OCI-LY1 (cell line): Measurements from ENCODE around the gene EEFSEC.

Experiments
- H2AFZ ChIP-seq: fragments of 200-600 bp; sonication (generic), shearing (Covaris generic); 2 replicates; pipeline ENCODE4 v1.6.0; 2014; ENCODE audit warnings: antibody characterized with exemption, mild to moderate bottlenecking, low read length
- H3F3A ChIP-seq: fragments of 200-600 bp; sonication (generic), shearing (Covaris generic); 2 replicates; pipeline ENCODE4 v1.6.0; 2014; ENCODE audit warnings: mild to moderate bottlenecking, antibody characterized with exemption, low read length, moderate library complexity; ENCODE audit not compliant: insufficient read depth
- H3K27ac ChIP-seq: fragments of 200-600 bp; sonication (generic); 2 replicates; pipeline ENCODE4 v1.5.1; 2014; ENCODE audit warnings: low read length, mixed run types, mild to moderate bottlenecking, low read depth; ENCODE audit not compliant: poor library complexity, severe bottlenecking
- H3K27me3 ChIP-seq: fragments of 200-600 bp; sonication (generic); 2 replicates; pipeline ENCODE4 v1.6.0; 2014; ENCODE audit warnings: antibody characterized with exemption, mild to moderate bottlenecking, low read length, moderate library complexity; ENCODE audit not compliant: insufficient read depth
- H3K36me3 ChIP-seq: fragments of 200-600 bp; sonication (generic); 2 replicates; pipeline ENCODE4 v1.6.1; 2014; ENCODE audit warnings: mild to moderate bottlenecking, antibody characterized with exemption, low read length, moderate library complexity, mixed read lengths; ENCODE audit not compliant: insufficient read depth
- H3K4me1 ChIP-seq: fragments of 200-600 bp; sonication (generic); 2 replicates; pipeline ENCODE4 v1.5.1; 2014; ENCODE audit warnings: mild to moderate bottlenecking, low read length, moderate library complexity; ENCODE audit not compliant: insufficient read depth, severe bottlenecking
- H3K4me2 ChIP-seq: fragments of 200-600 bp; sonication (generic), shearing (Covaris generic); 2 replicates; pipeline ENCODE4 v1.6.1; 2014; ENCODE audit warnings: low read length
- H3K4me3 ChIP-seq: fragments of 200-600 bp; sonication (generic); 2 replicates; pipeline ENCODE4 v1.5.1; 2014; ENCODE audit warnings: low read length, low read depth, mild to moderate bottlenecking, mixed read lengths; ENCODE audit not compliant: poor library complexity, severe bottlenecking
- H3K79me2 ChIP-seq: fragments of 200-600 bp; shearing (Covaris generic); 2 replicates; pipeline ENCODE4 v1.6.1; 2016; ENCODE audit warnings: mixed run types, low read length, mixed read lengths; ENCODE audit not compliant: insufficient read depth
- H3K9ac ChIP-seq: fragments of 200-600 bp; sonication (generic), shearing (Covaris generic); 2 replicates; pipeline ENCODE4 v1.6.1; 2014; ENCODE audit warnings: mild to moderate bottlenecking, low read length, mixed read lengths
- H3K9me2 ChIP-seq: fragments of 200-600 bp; sonication (generic), shearing (Covaris generic); 2 replicates; pipeline ENCODE4 v1.6.1; 2014; ENCODE audit warnings: low read depth, mild to moderate bottlenecking, low read length, mixed read lengths
- H3K9me3 ChIP-seq: fragments of 200-600 bp; shearing (Covaris generic); 2 replicates; pipeline ENCODE4 v1.6.1; 2014; ENCODE audit warnings: low read length, mixed read lengths
- H4K20me1 ChIP-seq: fragments of 200-600 bp; sonication (generic), shearing (Covaris generic); 2 replicates; pipeline ENCODE4 v1.6.0; 2016; ENCODE audit warnings: mild to moderate bottlenecking, low read length; ENCODE audit not compliant: insufficient read depth
- EZH2 ChIP-seq: fragments of 200-600 bp; sonication (generic), shearing (Covaris generic); IDR thresholded peaks from 2 replicates; pipeline ENCODE4 v1.8.0; 2017; ENCODE audit warnings: borderline replicate concordance, mixed run types, mild to moderate bottlenecking, antibody characterized with exemption, low read length, moderate library complexity, mixed read lengths
- TF ChIP-seq, protein P1 (sequence below): fragments of 200-600 bp; sonication (generic), shearing (Covaris generic); IDR thresholded peaks from 2 replicates; pipeline ENCODE4 v1.5.1; 2017; ENCODE audit warnings: mild to moderate bottlenecking, antibody characterized with exemption, low read length, moderate library complexity, mixed read lengths

EEFSEC gene

DNA sequence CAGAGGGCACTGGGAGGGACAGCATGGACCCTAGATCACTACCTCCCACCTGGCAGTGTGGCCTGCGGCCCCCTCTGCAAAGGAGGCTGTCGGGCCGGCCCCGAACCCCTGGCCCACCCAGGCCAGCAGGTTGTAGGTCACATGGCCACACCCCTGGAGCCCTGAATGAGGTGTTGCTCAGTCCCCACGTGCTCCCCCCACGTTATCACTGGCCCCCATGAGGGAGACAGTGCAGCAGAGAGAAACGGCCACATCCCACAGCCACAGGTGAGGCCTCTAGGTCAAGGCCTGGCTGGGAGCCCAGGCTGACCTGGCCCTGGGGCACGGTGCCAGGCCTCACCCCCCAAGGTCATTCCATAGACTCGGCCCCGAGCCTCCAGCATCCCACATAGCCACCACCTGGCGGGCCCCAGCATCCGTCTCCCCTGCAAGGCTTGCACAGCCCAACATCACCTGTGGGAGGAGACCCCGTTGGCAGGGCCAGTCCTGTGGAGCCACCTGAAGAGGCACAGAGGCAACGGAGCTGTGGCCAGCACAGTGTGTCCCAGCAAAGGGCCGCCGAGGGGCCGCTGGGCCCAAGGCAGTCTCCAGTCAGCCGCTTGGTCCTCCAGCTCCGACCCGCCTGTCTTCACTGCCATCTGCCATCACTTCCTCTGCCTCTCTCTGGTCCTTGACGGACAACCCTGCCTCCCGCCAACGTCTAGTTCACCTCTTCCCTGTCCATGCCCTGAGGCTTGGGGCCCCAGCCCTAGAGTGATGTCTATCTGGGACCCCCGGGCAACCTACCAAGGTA lies 260.3 kb downstream of the EEFSEC start:
- Histone ChIP-seq H3K9me3 (no peaks in the 10 kb centered on the region), H3K9ac (no peak overlapping the region), H4K20me1 (no peaks in the 10 kb centered on the region), H3K4me1 (no peaks in the 10 kb centered on the region), H3K79me2 (no peaks in the 10 kb centered on the region), H3F3A (no peaks in the 10 kb centered on the region), H2AFZ (no peak overlapping the region), H3K9me2 (no peaks in the 10 kb centered on the region), H3K27me3 (no peaks in the 10 kb centered on the region), H3K4me3 (no peak overlapping the region), H3K27ac (no peak overlapping the region), H3K4me2 (no peak overlapping the region), H3K36me3 (no peaks in the 10 kb centered on the region)
- no peak for TF ChIP-seq EZH2
- TF ChIP-seq, protein P1, sequence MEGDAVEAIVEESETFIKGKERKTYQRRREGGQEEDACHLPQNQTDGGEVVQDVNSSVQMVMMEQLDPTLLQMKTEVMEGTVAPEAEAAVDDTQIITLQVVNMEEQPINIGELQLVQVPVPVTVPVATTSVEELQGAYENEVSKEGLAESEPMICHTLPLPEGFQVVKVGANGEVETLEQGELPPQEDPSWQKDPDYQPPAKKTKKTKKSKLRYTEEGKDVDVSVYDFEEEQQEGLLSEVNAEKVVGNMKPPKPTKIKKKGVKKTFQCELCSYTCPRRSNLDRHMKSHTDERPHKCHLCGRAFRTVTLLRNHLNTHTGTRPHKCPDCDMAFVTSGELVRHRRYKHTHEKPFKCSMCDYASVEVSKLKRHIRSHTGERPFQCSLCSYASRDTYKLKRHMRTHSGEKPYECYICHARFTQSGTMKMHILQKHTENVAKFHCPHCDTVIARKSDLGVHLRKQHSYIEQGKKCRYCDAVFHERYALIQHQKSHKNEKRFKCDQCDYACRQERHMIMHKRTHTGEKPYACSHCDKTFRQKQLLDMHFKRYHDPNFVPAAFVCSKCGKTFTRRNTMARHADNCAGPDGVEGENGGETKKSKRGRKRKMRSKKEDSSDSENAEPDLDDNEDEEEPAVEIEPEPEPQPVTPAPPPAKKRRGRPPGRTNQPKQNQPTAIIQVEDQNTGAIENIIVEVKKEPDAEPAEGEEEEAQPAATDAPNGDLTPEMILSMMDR: no peak

DNA sequence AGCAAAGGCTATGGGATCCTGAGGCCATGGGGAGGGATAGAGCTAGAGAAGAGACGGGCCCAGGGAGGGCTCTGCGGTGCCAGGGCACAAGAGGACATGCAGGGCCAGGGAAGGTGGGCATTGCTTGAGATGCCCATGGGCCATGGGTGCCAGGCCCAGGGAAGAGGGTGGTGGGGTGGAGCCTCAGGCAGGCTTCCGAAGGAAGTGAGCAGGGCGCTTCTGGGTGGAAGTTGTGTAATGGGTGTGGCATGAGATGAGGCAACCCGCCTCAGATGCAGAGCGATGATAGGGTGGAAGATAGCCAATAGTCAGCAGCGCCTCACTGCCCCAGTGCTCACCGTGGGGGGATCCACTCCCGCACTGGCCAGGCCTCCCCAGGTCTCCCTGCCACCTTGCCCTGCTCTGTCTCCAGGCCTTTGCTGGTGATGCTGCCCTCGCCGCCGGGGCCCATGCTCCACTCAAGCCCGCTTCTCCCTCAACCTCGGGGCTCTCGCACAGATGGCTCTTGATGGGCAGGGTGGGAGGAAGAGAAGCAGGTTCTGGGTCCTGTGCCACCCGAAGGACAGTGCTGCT lies 262.0 kb downstream of the EEFSEC start:
- Histone ChIP-seq H3K4me1 (no peaks in the 10 kb centered on the region), H3K4me3 (no peak overlapping the region), H2AFZ (no peak overlapping the region), H3K4me2 (no peak overlapping the region), H3K79me2 (no peaks in the 10 kb centered on the region), H3K36me3 (no peaks in the 10 kb centered on the region), H3F3A (no peaks in the 10 kb centered on the region), H3K9ac (no peak overlapping the region), H3K27ac (no peak overlapping the region), H4K20me1 (no peaks in the 10 kb centered on the region), H3K27me3 (0 out of 2 replicates have a peak, but pooled peaks cover 4% of the 10 kb centered on the region), H3K9me2 (no peaks in the 10 kb centered on the region), H3K9me3 (no peaks in the 10 kb centered on the region)
- TF ChIP-seq EZH2: no peak
- TF ChIP-seq, protein P1: no peak

DNA sequence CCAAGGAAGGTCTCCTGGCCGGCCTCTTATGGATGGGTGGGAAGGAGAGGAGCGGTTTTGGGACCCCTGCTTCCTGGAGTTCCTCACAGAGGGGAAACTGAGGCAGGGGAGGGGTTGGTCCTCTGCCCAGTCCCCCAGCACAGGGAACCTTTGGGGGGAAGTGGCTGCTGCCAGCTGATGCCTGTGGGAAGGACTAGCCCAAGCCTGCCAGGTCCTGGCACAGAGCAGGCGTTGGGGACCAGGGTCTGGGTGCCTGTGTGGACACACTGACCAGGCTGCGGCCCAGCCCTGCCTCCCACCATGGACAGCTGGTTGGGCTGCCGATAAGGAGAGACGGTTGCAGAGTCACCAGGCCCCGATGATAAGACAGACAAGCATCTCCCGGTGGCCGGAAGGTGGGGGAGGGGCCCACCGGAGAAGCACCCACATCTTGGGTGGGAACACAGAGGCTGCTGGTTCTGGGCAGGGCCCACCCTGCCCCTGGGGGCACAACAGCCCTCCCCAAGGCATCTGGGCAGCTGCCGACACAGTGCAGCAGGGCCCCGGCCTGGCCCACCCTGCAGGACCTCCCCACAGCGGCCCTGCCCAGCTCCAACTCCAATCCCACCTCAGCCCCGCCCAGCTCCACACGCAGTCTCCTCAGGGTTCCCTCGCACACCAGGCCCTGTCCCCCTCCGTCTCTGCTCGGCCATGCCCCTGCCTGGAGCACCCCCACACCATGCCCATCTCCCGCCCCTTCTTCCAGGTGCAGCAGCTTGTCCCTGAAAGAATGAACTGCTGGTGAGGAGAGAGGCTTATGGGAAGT lies 262.7 kb downstream of the EEFSEC start:
- Histone ChIP-seq H3K79me2 (no peaks in the 10 kb centered on the region), H3K27ac (no peak overlapping the region), H4K20me1 (no peaks in the 10 kb centered on the region), H3K4me3 (no peak overlapping the region), H2AFZ (no peak overlapping the region), H3K9me3 (no peaks in the 10 kb centered on the region), H3K27me3 (0 out of 2 replicates have a peak, but pooled peaks cover 5% of the 10 kb centered on the region), H3K9me2 (no peaks in the 10 kb centered on the region), H3K4me1 (no peaks in the 10 kb centered on the region), H3K9ac (no peak overlapping the region), H3F3A (no peaks in the 10 kb centered on the region), H3K36me3 (no peaks in the 10 kb centered on the region), H3K4me2 (no peak overlapping the region)
- TF ChIP-seq, protein P1: no peak
- no peak for TF ChIP-seq EZH2
